ENCODE data around the gene MYO18A.

Gene MYO18A

DNA sequence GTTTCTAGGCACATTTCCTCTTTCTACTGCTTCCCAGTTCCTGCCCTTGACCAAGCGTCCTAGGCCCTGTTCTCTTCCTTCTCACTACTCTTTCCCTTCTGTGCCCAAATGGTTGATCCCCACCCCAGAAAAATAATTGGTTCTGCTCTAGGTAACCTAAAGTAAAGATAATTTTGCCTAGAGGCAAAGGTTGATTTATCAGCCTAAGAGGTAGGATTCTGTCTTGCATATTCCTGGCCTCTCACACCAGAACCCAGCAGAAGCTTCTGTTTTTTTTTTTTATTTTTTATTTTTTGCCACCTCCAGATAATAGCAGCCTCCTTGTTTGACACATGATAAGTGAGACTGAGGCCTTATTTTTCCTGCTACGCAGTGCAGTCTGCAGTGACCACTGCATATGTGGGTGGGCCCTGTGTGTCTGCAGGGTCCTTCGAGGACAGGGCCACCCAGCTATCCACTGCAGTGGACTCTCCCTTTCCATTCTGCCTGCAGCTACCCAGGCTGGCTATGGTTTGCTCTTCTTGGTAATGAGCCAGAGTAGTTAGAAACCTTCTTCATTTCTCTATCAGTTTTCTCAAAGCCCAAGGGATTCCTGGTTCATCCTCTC is 136.6 kb downstream of the MYO18A start:
- peak; percentile 38 for FAIRE-seq
- DNase-seq (ENCODE audit: extremely low spot score, insufficient read length, low read depth): no peak

- no peak for DNase-seq (ENCODE audit: extremely low spot score, insufficient read length, low read depth)
- FAIRE-seq: peak; percentile 21
Observed at GRCh38 chr17:29042679-29043538, 137.3 kb downstream of the MYO18A start, which contains the start of gene PIPOX. Gene PIPOX, plus strand, starts transcription at chr17:29043141. Its CDS starts 85 bp downstream, at chr17:29043226.

DNA sequence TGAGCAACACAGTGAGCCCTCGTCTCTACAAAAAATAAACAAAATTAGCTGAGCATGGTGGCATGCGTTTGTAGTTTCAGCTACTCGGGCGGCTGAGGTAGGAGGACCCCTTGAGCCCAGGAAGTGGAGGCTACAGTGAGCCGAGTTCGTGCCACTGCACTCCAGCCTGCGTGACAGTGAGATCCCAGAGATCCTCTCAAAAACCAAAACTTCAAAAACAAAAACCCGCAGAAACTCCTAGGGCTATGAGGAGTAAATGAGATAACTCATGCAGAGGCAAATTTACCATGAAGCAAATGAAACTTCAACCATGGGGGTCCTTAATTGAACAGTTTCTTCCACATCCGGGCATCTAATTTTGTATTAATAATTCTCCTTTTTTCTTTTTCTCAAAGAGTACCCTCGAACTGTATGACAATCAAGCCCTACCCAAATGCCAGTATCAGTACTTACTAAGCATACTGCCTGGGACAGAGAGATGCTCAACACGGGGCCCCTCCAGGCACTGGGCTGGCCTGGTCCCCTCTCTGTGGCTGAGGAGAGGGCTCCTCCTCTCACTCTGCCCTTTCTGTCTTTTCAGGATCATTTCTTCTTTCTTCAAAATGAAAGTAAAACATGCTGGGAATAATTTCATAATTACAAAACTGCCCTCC is 138.0 kb downstream of the MYO18A start:
- DNase-seq (ENCODE audit: extremely low spot score, insufficient read length, low read depth) (no peak), FAIRE-seq (no peak)

GRCh38 chr17:29041571-29041970 is 138.6 kb downstream of the MYO18A start:
- DNase-seq (ENCODE audit: extremely low spot score, insufficient read length, low read depth) (no peak), FAIRE-seq (no peak)

DNA sequence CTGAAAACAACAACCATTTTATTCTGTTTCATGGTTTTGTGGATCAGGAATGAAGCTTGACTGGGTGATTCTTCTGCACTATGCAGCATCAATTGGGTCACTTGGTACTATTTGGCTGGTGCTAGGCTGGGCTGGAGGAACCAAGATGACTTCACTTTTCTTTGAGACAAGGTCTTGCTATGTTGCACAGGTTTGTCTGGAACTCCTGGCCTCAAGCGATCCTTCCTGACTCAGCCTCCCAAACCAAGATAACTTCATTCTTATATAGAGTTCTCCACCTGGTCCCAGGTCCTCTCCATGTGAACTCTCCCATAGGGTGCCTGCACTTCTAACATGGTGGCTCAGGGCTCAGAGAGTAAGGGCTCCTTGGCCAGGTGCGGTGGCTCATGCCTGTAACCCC is 139.1 kb downstream of the MYO18A start:
- DNase-seq (ENCODE audit: extremely low spot score, insufficient read length, low read depth) (no peak), FAIRE-seq (no peak)

GRCh38 chr17:29039764-29040598 is 140.2 kb downstream of the MYO18A start:
- DNase-seq (ENCODE audit: extremely low spot score, insufficient read length, low read depth) (no peak), FAIRE-seq (no peak)

GRCh38 chr17:29038085-29038795 is 142.0 kb downstream of the MYO18A start:
- FAIRE-seq: no peak
- DNase-seq (ENCODE audit: extremely low spot score, insufficient read length, low read depth): no peak

GRCh38 chr17:29037739-29038084 is 142.5 kb downstream of the MYO18A start:
- FAIRE-seq (no peak), DNase-seq (ENCODE audit: extremely low spot score, insufficient read length, low read depth) (no peak)

GRCh38 chr17:29036584-29036983 is 143.6 kb downstream of the MYO18A start:
- DNase-seq (ENCODE audit: extremely low spot score, insufficient read length, low read depth): no peak
- no peak for FAIRE-seq

- no peak for DNase-seq (ENCODE audit: extremely low spot score, insufficient read length, low read depth)
- no peak for FAIRE-seq
Observed at GRCh38 chr17:29034510-29034909, 145.7 kb downstream of the MYO18A start.

DNA sequence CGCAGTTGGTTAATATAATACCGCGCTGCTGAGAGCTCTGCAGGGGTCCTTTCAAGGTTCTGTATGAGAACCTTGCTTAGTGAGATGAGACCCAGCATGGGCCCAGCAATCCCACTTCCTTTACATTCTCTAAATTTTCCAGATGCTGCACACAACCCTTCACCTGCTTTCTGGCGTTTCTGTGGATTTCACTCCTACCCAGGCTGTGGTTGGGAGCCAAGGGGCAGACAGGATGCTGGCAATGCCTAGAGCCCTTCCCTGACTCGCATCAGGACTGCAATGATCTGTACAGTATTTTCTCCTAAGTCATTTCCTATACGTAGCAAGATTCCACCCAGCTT is 147.4 kb downstream of the MYO18A start:
- DNase-seq (ENCODE audit: extremely low spot score, insufficient read length, low read depth) (no peak), FAIRE-seq (no peak)

- FAIRE-seq: no peak
- DNase-seq (ENCODE audit: extremely low spot score, insufficient read length, low read depth): no peak
Observed at GRCh38 chr17:29032013-29032856, 148.0 kb downstream of the MYO18A start.

GRCh38 chr17:29031488-29031887 is 148.7 kb downstream of the MYO18A start:
- no peak for FAIRE-seq

GRCh38 chr17:29024316-29024952 is 155.8 kb downstream of the MYO18A start:
- DNase-seq (ENCODE audit: extremely low spot score, insufficient read length, low read depth) (no peak), FAIRE-seq (no peak)

More at GRCh38 chr17:29031488-29031887, 148.7 kb downstream of the MYO18A start:
- DNase-seq (ENCODE audit: extremely low spot score, insufficient read length, low read depth): no peak

DNA sequence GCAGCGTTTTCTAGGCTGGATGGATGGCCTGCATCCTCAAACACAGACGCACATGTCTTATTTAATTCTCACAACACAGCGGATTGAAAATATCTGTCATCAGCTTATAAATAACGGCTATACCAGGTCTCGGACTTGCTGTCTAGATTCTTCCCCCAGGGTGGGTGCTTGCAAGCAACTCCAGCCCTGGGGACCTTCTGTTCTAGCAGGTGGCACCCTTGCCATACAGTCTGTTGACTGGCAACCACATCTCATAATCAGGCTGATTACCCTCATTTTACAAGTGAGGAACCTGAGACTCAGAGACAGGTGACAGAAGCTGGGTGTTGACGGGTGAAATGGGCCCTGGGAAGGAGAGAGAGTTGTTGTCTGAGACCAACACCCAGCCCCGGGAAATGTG is 158.1 kb downstream of the MYO18A start:
- FAIRE-seq (no peak), DNase-seq (ENCODE audit: extremely low spot score, insufficient read length, low read depth) (no peak)

- FAIRE-seq: no peak
- no peak for DNase-seq (ENCODE audit: extremely low spot score, insufficient read length, low read depth)
Observed at GRCh38 chr17:29021226-29021625, 159.0 kb downstream of the MYO18A start.
